ENCODE data around the gene THSD4.

Gene THSD4

GRCh38 chr15:71301958-71302621 is 186.8 kb downstream of the THSD4 start:
- H4K20me1 ChIP-seq (ENCODE audit: insufficient read depth): no peaks in the 10 kb centered on the region
- no peaks in the 10 kb centered on the region for H3K79me2 ChIP-seq (ENCODE audit: insufficient read depth, low read depth)
- H3K9ac ChIP-seq: no peak overlapping the region
- H2AFZ ChIP-seq (ENCODE audit: low read depth): no peak overlapping the region
- H3K4me2 ChIP-seq: no peak overlapping the region
- no peaks in the 10 kb centered on the region for H3K27me3 ChIP-seq (ENCODE audit: insufficient read depth, low read depth)
- H3K4me1 ChIP-seq (ENCODE audit: low read depth, poor library complexity, severe bottlenecking): no peaks in the 10 kb centered on the region
- no peak overlapping the region for H3K27ac ChIP-seq
- no peaks in the 10 kb centered on the region for H3K36me3 ChIP-seq (ENCODE audit: insufficient read depth)
- no peak overlapping the region for H3K4me3 ChIP-seq (IDR thresholded peaks at IDR 0.05; ENCODE audit: insufficient read depth, low read depth, low read length)
- TF ChIP-seq CTCF (conservative IDR thresholded peaks at IDR 0.05; ENCODE audit: low read depth, low read length): no peak

- Histone ChIP-seq H3K9ac (no peak overlapping the region), H3K79me2 (ENCODE audit: insufficient read depth, low read depth) (no peaks in the 10 kb centered on the region), H2AFZ (ENCODE audit: low read depth) (no peak overlapping the region), H3K4me1 (ENCODE audit: low read depth, poor library complexity, severe bottlenecking) (no peaks in the 10 kb centered on the region), H3K4me2 (no peak overlapping the region), H3K4me3 (IDR thresholded peaks at IDR 0.05; ENCODE audit: insufficient read depth, low read depth, low read length) (no peak overlapping the region), H3K27ac (no peak overlapping the region), H3K27me3 (ENCODE audit: insufficient read depth, low read depth) (no peaks in the 10 kb centered on the region), H4K20me1 (ENCODE audit: insufficient read depth) (no peaks in the 10 kb centered on the region), H3K36me3 (ENCODE audit: insufficient read depth) (no peaks in the 10 kb centered on the region)
- TF ChIP-seq CTCF (conservative IDR thresholded peaks at IDR 0.05; ENCODE audit: low read depth, low read length): no peak
Observed at GRCh38 chr15:71302861-71303410, 187.7 kb downstream of the THSD4 start.

- H3K9ac ChIP-seq: no peak overlapping the region
- H3K4me1 ChIP-seq (ENCODE audit: low read depth, poor library complexity, severe bottlenecking): no peaks in the 10 kb centered on the region
- no peak overlapping the region for H3K4me3 ChIP-seq (IDR thresholded peaks at IDR 0.05; ENCODE audit: insufficient read depth, low read depth, low read length)
- no peaks in the 10 kb centered on the region for H3K79me2 ChIP-seq (ENCODE audit: insufficient read depth, low read depth)
- H4K20me1 ChIP-seq (ENCODE audit: insufficient read depth): no peaks in the 10 kb centered on the region
- H3K27me3 ChIP-seq (ENCODE audit: insufficient read depth, low read depth): no peaks in the 10 kb centered on the region
- no peak for TF ChIP-seq CTCF (conservative IDR thresholded peaks at IDR 0.05; ENCODE audit: low read depth, low read length)
- no peak overlapping the region for H3K27ac ChIP-seq
- H2AFZ ChIP-seq (ENCODE audit: low read depth): no peak overlapping the region
- H3K36me3 ChIP-seq (ENCODE audit: insufficient read depth): no peaks in the 10 kb centered on the region
- no peak overlapping the region for H3K4me2 ChIP-seq
Observed at GRCh38 chr15:71303977-71304376, 188.7 kb downstream of the THSD4 start.

GRCh38 chr15:71304681-71305080 is 189.4 kb downstream of the THSD4 start:
- Histone ChIP-seq H3K27ac (no peak overlapping the region), H2AFZ (ENCODE audit: low read depth) (no peak overlapping the region), H3K9ac (no peak overlapping the region), H3K4me2 (no peak overlapping the region), H4K20me1 (ENCODE audit: insufficient read depth) (no peaks in the 10 kb centered on the region), H3K79me2 (ENCODE audit: insufficient read depth, low read depth) (no peaks in the 10 kb centered on the region), H3K4me3 (IDR thresholded peaks at IDR 0.05; ENCODE audit: insufficient read depth, low read depth, low read length) (no peak overlapping the region), H3K4me1 (ENCODE audit: low read depth, poor library complexity, severe bottlenecking) (no peaks in the 10 kb centered on the region), H3K36me3 (ENCODE audit: insufficient read depth) (no peaks in the 10 kb centered on the region), H3K27me3 (ENCODE audit: insufficient read depth, low read depth) (no peaks in the 10 kb centered on the region)
- no peak for TF ChIP-seq CTCF (conservative IDR thresholded peaks at IDR 0.05; ENCODE audit: low read depth, low read length)
